Activated CD4-positive, alpha-beta memory T cell treated with anti-CD3 and anti-CD28 coated beads for 36 hours (primary cell): Measurements from ENCODE around the gene TNN. TPM values are rescaled to one million over a fixed set of nuclear protein-coding genes. Genes with fewer than 3 reads are reported as not detected.
"Not testable (repeated sequence)": the region's sequence is repeated elsewhere in the genome, so short reads cannot be mapped to it uniquely, and the experiment has no call there.

Source experiments
- CTCF ChIA-PET: fragments of 350-600 bp; sonication (Branson Sonifier 250); formaldehyde crosslinking; loops from one replicate; lab custom pipeline; 2021; ENCODE audit warnings: antibody characterized with exemption, inconsistent platforms; lab: Charles Lee
- POLR2A ChIA-PET: fragments of 350-600 bp; sonication (Branson Sonifier 250); formaldehyde crosslinking; loops from one replicate; lab custom pipeline; 2021; ENCODE audit warnings: antibody characterized with exemption; lab: Charles Lee
- DNase-seq: peaks from one replicate; pipeline ENCODE4 v3.0.0-alpha.2; 2020
- H3K27ac Mint-ChIP-seq: one replicate; pipeline ENCODE4 v1.8.0; 2021; ENCODE audit warnings: mixed read lengths
- H3K27me3 Mint-ChIP-seq: one replicate; pipeline ENCODE4 v1.8.0; 2021; ENCODE audit warnings: mixed read lengths
- H3K36me3 Mint-ChIP-seq: one replicate; pipeline ENCODE4 v1.8.0; 2021; ENCODE audit warnings: mixed read lengths
- H3K4me1 Mint-ChIP-seq: one replicate; pipeline ENCODE4 v1.8.0; 2021; ENCODE audit warnings: low read depth, mixed read lengths
- H3K4me3 Mint-ChIP-seq: one replicate; pipeline ENCODE4 v1.8.0; 2021; ENCODE audit warnings: mild to moderate bottlenecking, mixed read lengths
- H3K9me3 Mint-ChIP-seq: one replicate; pipeline ENCODE4 v1.8.0; 2021; ENCODE audit warnings: mixed read lengths
- intact Hi-C: fragments of 100-400 bp; cut with micrococcal nuclease; formaldehyde crosslinking; loops from one replicate; pipeline ENCODE4 v1.15.1; 2023
- total RNA-seq, 2 experiments: library from RNA; stranded (reverse); gene quantifications; one replicate each; pipeline ENCODE4 v1.2.3, GENCODE V29; 2021

The TNN gene
- total RNA-seq, 2 experiments from 2014 or later, result 0.05 TPM; not detected in 1

GRCh38 chr1:175042650-175043049 is 25.0 kb upstream of the TNN start:
- Mint-ChIP-seq H3K9me3 (no peaks in the 10 kb centered on the region), H3K27ac (no peak overlapping the region), H3K4me1 (no peaks in the 10 kb centered on the region), H3K27me3 (peaks cover 2% of the 10 kb centered on the region), H3K36me3 (no peaks in the 10 kb centered on the region), H3K4me3 (no peak overlapping the region)
- CTCF ChIA-PET, result interaction anchor here (1.0 to 1.1 kb wide), 2 partner anchors 83 to 109 kb away, joined by 3 read pairs; no protein-coding TSS in a partner anchor
- intact Hi-C loops, result no loop called here
- POLR2A ChIA-PET, result no interaction called here
- DNase-seq, result no peak

GRCh38 chr1:175043824-175044223 is 23.8 kb upstream of the TNN start:
- POLR2A ChIA-PET, result no interaction called here
- no peak for DNase-seq
- CTCF ChIA-PET, result no interaction called here
- Mint-ChIP-seq H3K27me3 (peaks cover 4% of the 10 kb centered on the region), H3K4me3 (no peak overlapping the region), H3K36me3 (no peaks in the 10 kb centered on the region), H3K4me1 (no peaks in the 10 kb centered on the region), H3K9me3 (no peaks in the 10 kb centered on the region), H3K27ac (no peak overlapping the region)
- intact Hi-C loops, result no loop called here

DNA sequence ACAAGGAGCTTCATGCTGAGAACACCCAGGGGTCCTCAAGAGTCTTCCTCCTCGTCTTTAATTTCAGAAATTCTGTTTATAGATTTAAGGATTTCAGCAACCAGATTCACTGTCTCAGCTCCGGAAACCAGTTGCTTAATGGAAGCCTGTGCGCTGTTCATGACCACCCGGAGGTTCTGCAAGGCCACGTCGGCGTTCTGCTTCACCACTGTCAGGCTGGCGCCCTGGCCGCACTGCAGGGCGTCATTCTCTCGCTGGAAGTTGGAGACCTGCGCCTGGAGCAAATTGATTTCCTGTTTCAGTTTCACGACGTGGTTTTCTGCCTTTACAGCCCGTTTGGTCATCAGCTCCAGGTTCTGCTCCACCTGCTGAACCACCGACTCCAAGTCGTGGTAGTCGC is 23.0 kb upstream of the TNN start:
- H3K36me3 Mint-ChIP-seq, CTCF ChIA-PET, H3K27me3 Mint-ChIP-seq, DNase-seq, H3K9me3 Mint-ChIP-seq, POLR2A ChIA-PET, intact Hi-C loops, H3K4me1 Mint-ChIP-seq, H3K4me3 Mint-ChIP-seq, H3K27ac Mint-ChIP-seq: not testable (repeated sequence)

DNA sequence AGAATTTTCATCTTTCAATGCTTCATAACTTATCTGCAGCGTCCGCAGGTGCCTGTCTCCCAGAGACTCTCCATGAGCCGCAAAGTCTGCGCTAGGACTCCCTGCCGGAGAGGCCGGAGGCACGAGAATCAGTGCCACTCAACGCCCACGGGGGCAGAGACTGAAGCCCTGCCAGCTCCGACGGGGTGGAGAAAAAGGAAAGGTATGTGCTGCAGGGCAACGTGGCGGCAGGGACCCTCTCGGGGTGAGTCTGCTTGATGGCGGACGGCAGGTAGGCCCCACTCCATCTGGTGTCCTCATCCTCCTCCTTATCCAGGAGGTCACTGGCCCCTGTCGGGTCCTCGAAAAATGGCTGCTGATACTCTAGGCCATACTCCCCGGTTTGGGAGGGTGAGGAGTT is 22.5 kb upstream of the TNN start:
- Mint-ChIP-seq H3K36me3 (no peaks in the 10 kb centered on the region), H3K27me3 (peaks cover 12% of the 10 kb centered on the region), H3K27ac (no peak overlapping the region), H3K4me1 (no peaks in the 10 kb centered on the region), H3K9me3 (no peaks in the 10 kb centered on the region), H3K4me3 (no peak overlapping the region)
- ChIA-PET CTCF (no interaction called here), POLR2A (no interaction called here)
- intact Hi-C loops, result no loop called here
- DNase-seq, result no peak

DNA sequence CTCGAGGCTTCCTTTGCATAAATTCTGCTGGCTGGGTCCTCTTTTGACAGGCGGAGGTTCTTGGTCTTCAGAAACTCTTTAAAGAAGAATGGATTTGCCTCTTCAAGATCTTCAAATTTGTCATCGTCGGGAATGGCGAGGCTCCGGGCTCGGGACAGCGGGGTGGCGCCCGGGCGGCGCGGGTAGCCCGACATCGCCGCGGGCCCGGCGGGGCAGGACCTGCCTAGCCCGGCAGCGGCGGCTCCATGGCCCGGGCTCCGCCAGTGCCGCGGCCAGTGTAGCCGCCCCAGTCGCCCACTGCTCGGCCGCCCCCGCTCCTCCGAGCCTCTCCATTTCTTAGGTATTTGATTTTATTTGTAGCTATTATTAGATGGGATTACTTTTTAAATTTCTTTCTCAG is 22.1 kb upstream of the TNN start:
- Mint-ChIP-seq H3K9me3 (no peaks in the 10 kb centered on the region), H3K27ac (no peak overlapping the region), H3K4me3 (no peak overlapping the region), H3K4me1 (no peaks in the 10 kb centered on the region), H3K36me3 (no peaks in the 10 kb centered on the region), H3K27me3 (peaks cover 15% of the 10 kb centered on the region)
- no peak for DNase-seq
- CTCF ChIA-PET, result no interaction called here
- intact Hi-C loops, result no loop called here
- POLR2A ChIA-PET, result no interaction called here

GRCh38 chr1:175050992-175051391 is 16.6 kb upstream of the TNN start:
- no peaks in the 10 kb centered on the region for H3K9me3 Mint-ChIP-seq
- no peak for DNase-seq
- H3K27me3 Mint-ChIP-seq, result peaks cover 23% of the 10 kb centered on the region
- H3K4me1 Mint-ChIP-seq, result no peaks in the 10 kb centered on the region
- H3K4me3 Mint-ChIP-seq, result no peak overlapping the region
- intact Hi-C loops, result no loop called here
- no peaks in the 10 kb centered on the region for H3K36me3 Mint-ChIP-seq
- no peak overlapping the region for H3K27ac Mint-ChIP-seq
- ChIA-PET POLR2A (no interaction called here), CTCF (interaction anchor here (1.4 kb wide), 1 partner anchor 95 kb away, joined by 5 read pairs; no protein-coding TSS in a partner anchor)

DNA sequence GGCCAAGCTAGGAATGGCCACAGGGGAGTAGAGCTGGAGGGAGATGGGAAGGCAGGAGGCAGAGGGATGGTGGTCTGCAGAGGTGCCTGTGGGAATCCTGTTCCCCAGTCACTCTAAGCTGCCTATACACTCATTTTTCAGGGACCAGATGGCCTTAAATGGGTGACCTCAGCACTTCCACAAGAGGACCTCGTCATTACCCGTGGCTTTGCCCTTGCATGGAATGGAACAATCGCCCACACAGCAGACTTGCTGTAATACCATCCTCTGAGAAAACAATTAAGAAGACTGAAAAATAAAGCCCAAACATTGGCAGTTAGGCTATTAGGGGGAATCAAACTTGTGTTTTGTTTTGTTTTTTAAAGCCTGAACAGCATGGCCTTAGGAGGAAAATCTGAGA is 12.9 kb upstream of the TNN start:
- DNase-seq, result no peak

DNA sequence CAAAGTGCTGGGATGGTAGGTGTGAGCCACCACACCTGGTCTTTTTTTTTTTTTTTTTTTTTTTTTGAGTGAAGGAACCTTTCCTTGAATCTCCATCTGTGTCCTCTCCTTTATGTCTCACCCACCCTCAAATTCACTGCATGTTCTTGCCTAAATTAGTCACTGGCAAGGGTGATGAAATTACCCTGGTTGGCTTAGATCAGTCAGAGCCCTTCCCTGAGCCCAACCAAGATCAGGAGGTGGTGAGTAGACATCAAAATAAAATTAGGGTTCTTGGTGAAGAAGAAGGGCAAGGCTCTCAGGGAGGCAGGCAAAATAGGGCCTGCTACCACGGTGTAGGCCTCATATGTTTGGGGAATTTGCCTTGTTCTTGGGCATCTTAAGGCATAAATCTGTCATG is 5.3 kb upstream of the TNN start:
- no peak overlapping the region for H3K4me3 Mint-ChIP-seq
- peaks cover 8% of the 10 kb centered on the region for H3K27me3 Mint-ChIP-seq
- H3K36me3 Mint-ChIP-seq, result no peaks in the 10 kb centered on the region
- H3K27ac Mint-ChIP-seq, result no peak overlapping the region
- intact Hi-C loops, result no loop called here
- no peaks in the 10 kb centered on the region for H3K4me1 Mint-ChIP-seq
- DNase-seq, result no peak
- H3K9me3 Mint-ChIP-seq, result no peaks in the 10 kb centered on the region
- POLR2A ChIA-PET, result interaction anchor here (1.0 kb wide), 1 partner anchor 39 kb away, joined by 4 read pairs; no protein-coding TSS in a partner anchor
- CTCF ChIA-PET, result interaction anchor here (0.8 kb wide), 1 partner anchor 33 kb away, joined by 5 read pairs; no protein-coding TSS in a partner anchor

More for the DNA sequence above, 12.9 kb upstream of the TNN start:
- H3K27ac Mint-ChIP-seq, result no peak overlapping the region
- peaks cover 18% of the 10 kb centered on the region for H3K27me3 Mint-ChIP-seq
- H3K36me3 Mint-ChIP-seq, result no peaks in the 10 kb centered on the region
- H3K9me3 Mint-ChIP-seq, result no peaks in the 10 kb centered on the region
- ChIA-PET POLR2A (interaction anchor here (0.6 kb wide), 1 partner anchor 283 kb away, joined by 3 read pairs; no protein-coding TSS in a partner anchor), CTCF (no interaction called here)
- H3K4me1 Mint-ChIP-seq, result no peaks in the 10 kb centered on the region
- intact Hi-C loops, result no loop called here
- no peak overlapping the region for H3K4me3 Mint-ChIP-seq

- no peaks in the 10 kb centered on the region for H3K36me3 Mint-ChIP-seq
- POLR2A ChIA-PET, result interaction anchor here (1.0 kb wide), 1 partner anchor 38 kb away, joined by 4 read pairs; no protein-coding TSS in a partner anchor
Observed at GRCh38 chr1:175062858-175063257, 4.8 kb upstream of the TNN start.

GRCh38 chr1:175070818-175071217 is 3.2 kb downstream of the TNN start:
- intact Hi-C loops, result no loop called here
- H3K4me3 Mint-ChIP-seq, result no peak overlapping the region
- peaks cover 13% of the 10 kb centered on the region for H3K4me1 Mint-ChIP-seq
- DNase-seq, result no peak
- peaks cover 29% of the 10 kb centered on the region for H3K27me3 Mint-ChIP-seq
- H3K36me3 Mint-ChIP-seq, result no peaks in the 10 kb centered on the region
- H3K27ac Mint-ChIP-seq, result no peak overlapping the region
- no peaks in the 10 kb centered on the region for H3K9me3 Mint-ChIP-seq
- ChIA-PET CTCF (no interaction called here), POLR2A (no interaction called here)

More at GRCh38 chr1:175062858-175063257, 4.8 kb upstream of the TNN start:
- Mint-ChIP-seq H3K4me1 (no peaks in the 10 kb centered on the region), H3K4me3 (no peak overlapping the region), H3K27me3 (peaks cover 9% of the 10 kb centered on the region), H3K27ac (no peak overlapping the region), H3K9me3 (no peaks in the 10 kb centered on the region)
- intact Hi-C loops, result no loop called here
- CTCF ChIA-PET, result interaction anchor here (0.6 to 0.8 kb wide), 2 partner anchors 33 to 63 kb away, joined by 5 read pairs; no protein-coding TSS in a partner anchor
- no peak for DNase-seq

GRCh38 chr1:175071276-175071943 is 3.8 kb downstream of the TNN start:
- Mint-ChIP-seq H3K36me3 (no peaks in the 10 kb centered on the region), H3K4me1 (peaks cover 13% of the 10 kb centered on the region), H3K27ac (no peak overlapping the region), H3K4me3 (no peak overlapping the region), H3K9me3 (no peaks in the 10 kb centered on the region), H3K27me3 (peaks cover 26% of the 10 kb centered on the region)
- no peak for DNase-seq
- ChIA-PET CTCF (no interaction called here), POLR2A (no interaction called here)
- intact Hi-C loops, result no loop called here

DNA sequence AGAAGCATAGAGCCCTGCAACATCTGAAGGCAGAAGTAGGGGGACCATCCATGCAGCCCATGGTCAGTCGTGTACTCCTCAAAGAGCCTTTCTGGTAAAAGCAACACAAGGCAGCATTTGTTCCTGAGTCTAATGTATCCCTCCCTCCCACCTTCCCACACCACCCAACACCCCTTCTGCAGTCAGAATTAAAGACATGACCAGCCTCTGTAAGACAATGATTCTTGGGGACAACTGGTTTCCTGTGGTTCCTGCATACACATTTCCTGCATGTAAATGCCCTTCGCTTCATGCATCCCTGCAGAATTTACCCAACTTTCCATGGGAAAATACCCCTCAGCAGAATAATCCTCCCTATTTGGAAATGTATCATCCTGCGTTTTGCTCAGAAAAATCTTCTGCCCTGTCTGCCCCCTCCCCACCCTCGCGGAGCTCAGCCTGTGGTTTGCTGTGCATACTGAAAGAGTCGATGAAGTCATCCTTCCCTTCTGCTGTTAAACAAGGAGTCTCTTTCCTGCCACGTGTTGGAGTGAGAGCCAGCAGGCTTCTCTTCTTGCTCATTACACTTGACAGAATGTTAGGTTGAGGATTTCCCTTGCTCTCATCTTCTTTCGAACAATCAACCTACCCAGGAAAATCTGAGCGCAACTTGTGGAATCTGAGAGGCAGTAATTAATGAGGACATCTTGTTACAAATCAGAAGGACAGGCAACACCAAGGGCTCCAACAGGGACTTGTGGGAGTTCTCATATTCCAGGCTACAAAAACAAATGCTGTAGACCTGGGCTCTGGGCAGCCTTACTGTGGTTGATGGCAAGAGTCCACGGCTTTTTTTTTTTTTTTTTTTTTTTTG is 4.7 kb downstream of the TNN start:
- Mint-ChIP-seq H3K9me3 (no peaks in the 10 kb centered on the region), H3K4me3 (no peak overlapping the region), H3K4me1 (peaks cover 13% of the 10 kb centered on the region), H3K36me3 (no peaks in the 10 kb centered on the region), H3K27me3 (peaks cover 23% of the 10 kb centered on the region), H3K27ac (no peak overlapping the region)
- intact Hi-C loops, result no loop called here
- ChIA-PET CTCF (no interaction called here), POLR2A (no interaction called here)
- peak; percentile 62 for DNase-seq
